HCT116 (cell line): ENCODE data around the gene SLC6A11. TPM values are rescaled to one million over a fixed set of nuclear protein-coding genes. Genes with fewer than 3 reads are reported as not detected.

Source experiments
- ATAC-seq: fragments of 200-7000 bp; cut with Tn5 transposase; 2 replicates; pipeline ENCODE4 v1.9.1; 2020; ENCODE audit warnings: mild to moderate bottlenecking, moderate library complexity
- BruUV-seq: library from RNA; stranded (reverse); fragments of 400-500 nt; replicated peaks from 2 replicates; lab custom pipeline; 2021; lab: Mats Ljungman, UMichigan
- CTCF ChIA-PET: fragments of 300-600 bp; sonication (Branson Sonifier 250); formaldehyde crosslinking; loops from one replicate; lab custom pipeline; 2021; ENCODE audit warnings: antibody characterized with exemption; lab: Charles Lee
- POLR2A ChIA-PET: fragments of 300-600, 350-600 bp; sonication (Branson Sonifier 250); formaldehyde crosslinking; loops from one replicate; lab custom pipeline; 2021; ENCODE audit warnings: antibody characterized with exemption; lab: Charles Lee
- RAD21 ChIA-PET, 2 experiments: fragments of 300-600 bp; sonication (Branson Sonifier 250); formaldehyde crosslinking; loops; one replicate each; lab custom pipeline; 2023; ENCODE audit warnings: low total read pairs in 2 of 2; ENCODE audit not compliant: uncharacterized antibody in 2 of 2, unreplicated experiment in 2 of 2, low non-redundant PET in 1 of 2; lab: Charles Lee
- DNase-seq: peaks from one replicate; pipeline ENCODE4 v3.0.0-alpha.2; 2010; ENCODE audit warnings: low read depth, low spot score
- H2AFZ ChIP-seq: fragments of 200-600 bp; shearing (Covaris generic), sonication (generic); 2 replicates; pipeline ENCODE4 v1.6.1; 2017; ENCODE audit warnings: low read depth, mixed run types, mixed read lengths, antibody characterized with exemption, low read length; ENCODE audit not compliant: poor library complexity, severe bottlenecking
- H3K27ac ChIP-seq: 2 replicates; pipeline ENCODE4 v1.5.1; 2012; ENCODE audit warnings: low read depth, low read length
- H3K27me3 ChIP-seq: fragments of 200-600 bp; sonication (generic); 2 replicates; pipeline ENCODE4 v1.6.1; 2016; ENCODE audit warnings: mixed run types, low read length, mixed read lengths; ENCODE audit not compliant: insufficient read depth
- H3K36me3 ChIP-seq, 2 experiments: fragments of 200-500 bp in 1 of 2; fragments of 200-600 bp in 1 of 2; sonication (Bioruptor generic) in 1 of 2; sonication (generic) in 1 of 2; 2 replicates each; pipeline versions ENCODE4 v1.5.1 to v1.6.1; 2014 to 2016; ENCODE audit warnings: low read length in 2 of 2, inconsistent platforms in 1 of 2, mixed read lengths in 1 of 2, mixed run types in 1 of 2; ENCODE audit not compliant: insufficient read depth in 2 of 2, control insufficient read depth in 1 of 2
- H3K4me1 ChIP-seq, 2 experiments: fragments of 200-600 bp in 1 of 2; sonication (generic) in 1 of 2; 2 replicates each; pipeline versions ENCODE4 v1.5.1 to v1.6.1; 2012 to 2017; ENCODE audit warnings: low read length in 2 of 2, inconsistent platforms in 1 of 2, mild to moderate bottlenecking in 1 of 2, mixed read lengths in 1 of 2, mixed run types in 1 of 2, moderate library complexity in 1 of 2; ENCODE audit not compliant: insufficient read depth in 2 of 2, control insufficient read depth in 1 of 2
- H3K4me2 ChIP-seq: fragments of 200-600 bp; sonication (generic); 2 replicates; pipeline ENCODE4 v1.6.1; 2017; ENCODE audit warnings: mixed run types, low read length, mixed read lengths
- H3K4me3 ChIP-seq, 2 experiments: fragments of 200-600 bp in 1 of 2; sonication (generic) in 1 of 2; replicated peaks in 1 of 2; 2 replicates each; pipeline ENCODE4 v1.5.1; 2011 to 2016; ENCODE audit warnings: low read length in 2 of 2, control low read depth in 1 of 2, low read depth in 1 of 2, mild to moderate bottlenecking in 1 of 2, mixed read lengths in 1 of 2, mixed run types in 1 of 2
- H3K79me2 ChIP-seq: fragments of 200-600 bp; sonication (generic); 2 replicates; pipeline ENCODE4 v1.6.1; 2017; ENCODE audit warnings: mild to moderate bottlenecking, mixed run types, low read length, moderate library complexity, mixed read lengths; ENCODE audit not compliant: insufficient read depth
- H3K9ac ChIP-seq: fragments of 200-600 bp; sonication (generic); 2 replicates; pipeline ENCODE4 v1.6.1; 2016; ENCODE audit warnings: low read length, mixed read lengths
- H3K9me2 ChIP-seq: fragments of 200-600 bp; sonication (generic), shearing (Covaris generic); 2 replicates; pipeline ENCODE4 v1.6.1; 2017; ENCODE audit warnings: mixed run types, mild to moderate bottlenecking, moderate library complexity; ENCODE audit not compliant: insufficient read depth
- H3K9me3 ChIP-seq, 2 experiments: fragments of 200-500 bp in 1 of 2; fragments of 200-600 bp in 1 of 2; sonication (Bioruptor generic) in 1 of 2; sonication (generic) in 1 of 2; 2 replicates each; pipeline ENCODE4 v1.6.1; 2014 to 2017; ENCODE audit warnings: low read length in 2 of 2, mixed read lengths in 2 of 2, inconsistent platforms in 1 of 2, low read depth in 1 of 2, mild to moderate bottlenecking in 1 of 2, mixed run types in 1 of 2, moderate library complexity in 1 of 2; ENCODE audit not compliant: control insufficient read depth in 1 of 2, insufficient read depth in 1 of 2
- H4K20me1 ChIP-seq: fragments of 200-600 bp; sonication (generic), shearing (Covaris generic); 2 replicates; pipeline ENCODE4 v1.6.1; 2017; ENCODE audit warnings: mixed run types, mild to moderate bottlenecking, moderate library complexity; ENCODE audit not compliant: insufficient read depth
- EZH2 ChIP-seq: fragments of 200-600 bp; sonication (generic); IDR thresholded peaks from 2 replicates; pipeline ENCODE4 v1.6.1; 2017; ENCODE audit warnings: antibody characterized with exemption, mixed run types
- POLR2AphosphoS5 ChIP-seq: IDR thresholded peaks from 2 replicates; pipeline ENCODE4 v1.6.1; 2011; ENCODE audit warnings: mild to moderate bottlenecking, low read depth, low read length, moderate library complexity
- SP1 ChIP-seq: IDR thresholded peaks from 2 replicates; pipeline ENCODE4 v1.6.1; 2012; ENCODE audit warnings: low read depth
- TCF7L2 ChIP-seq: IDR thresholded peaks from 2 replicates; pipeline ENCODE4 v1.7.0; 2011; ENCODE audit warnings: borderline replicate concordance, inconsistent platforms; ENCODE audit not compliant: insufficient read depth, insufficient read length; ENCODE audit errors: extremely low read depth
- intact Hi-C: fragments of 100-400 bp; cut with micrococcal nuclease; formaldehyde crosslinking; loops from 2 replicates; pipeline ENCODE4 v1.10.0; 2022
- total RNA-seq: library from RNA; stranded (reverse); gene quantifications from one replicate; pipeline ENCODE4 v1.2.1, GENCODE V29; 2021; ENCODE audit not compliant: unreplicated experiment
- TF ChIP-seq, protein P1 (sequence below): IDR thresholded peaks from 2 replicates; pipeline ENCODE4 v1.6.1; 2011; ENCODE audit warnings: mild to moderate bottlenecking, low read length, moderate library complexity; ENCODE audit not compliant: insufficient replicate concordance; ENCODE audit errors: extremely low read depth

Gene SLC6A11
- total RNA-seq, 1 experiment from 2014 or later, result not detected

DNA sequence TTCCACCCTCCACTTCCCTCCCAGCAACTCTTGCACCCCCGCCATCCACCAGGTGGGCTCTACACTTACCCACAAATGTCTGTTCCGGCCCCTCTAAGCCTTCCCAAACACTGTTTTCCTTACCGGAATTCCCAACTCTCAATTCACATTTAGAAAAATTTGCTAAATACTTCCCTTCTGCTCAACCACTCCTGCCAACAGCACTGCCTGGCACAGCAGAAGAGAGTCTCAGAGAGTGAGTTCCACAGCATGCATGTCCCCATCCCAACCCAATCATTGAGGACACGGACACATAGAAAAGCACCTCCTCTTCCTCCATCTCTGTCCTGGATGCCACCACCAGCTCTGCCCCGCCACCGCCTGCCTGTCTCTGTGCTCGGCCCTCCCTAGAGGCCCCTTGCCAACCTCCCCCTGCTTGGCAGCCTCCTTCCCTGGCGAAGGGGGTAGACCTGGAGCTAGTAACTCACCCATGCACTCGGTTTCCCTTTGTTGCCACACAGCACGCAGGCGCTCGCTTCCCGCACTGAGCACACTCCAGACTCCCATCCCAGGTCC, 110.3 kb downstream of the SLC6A11 start (continued):
- TF ChIP-seq SP1 (no peak), POLR2AphosphoS5 (no peak), TCF7L2 (no peak)
- TF ChIP-seq, protein P1, sequence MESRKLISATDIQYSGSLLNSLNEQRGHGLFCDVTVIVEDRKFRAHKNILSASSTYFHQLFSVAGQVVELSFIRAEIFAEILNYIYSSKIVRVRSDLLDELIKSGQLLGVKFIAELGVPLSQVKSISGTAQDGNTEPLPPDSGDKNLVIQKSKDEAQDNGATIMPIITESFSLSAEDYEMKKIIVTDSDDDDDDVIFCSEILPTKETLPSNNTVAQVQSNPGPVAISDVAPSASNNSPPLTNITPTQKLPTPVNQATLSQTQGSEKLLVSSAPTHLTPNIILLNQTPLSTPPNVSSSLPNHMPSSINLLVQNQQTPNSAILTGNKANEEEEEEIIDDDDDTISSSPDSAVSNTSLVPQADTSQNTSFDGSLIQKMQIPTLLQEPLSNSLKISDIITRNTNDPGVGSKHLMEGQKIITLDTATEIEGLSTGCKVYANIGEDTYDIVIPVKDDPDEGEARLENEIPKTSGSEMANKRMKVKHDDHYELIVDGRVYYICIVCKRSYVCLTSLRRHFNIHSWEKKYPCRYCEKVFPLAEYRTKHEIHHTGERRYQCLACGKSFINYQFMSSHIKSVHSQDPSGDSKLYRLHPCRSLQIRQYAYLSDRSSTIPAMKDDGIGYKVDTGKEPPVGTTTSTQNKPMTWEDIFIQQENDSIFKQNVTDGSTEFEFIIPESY, result no peak
- TF ChIP-seq, all 23 proteins: peak for 0

DNA sequence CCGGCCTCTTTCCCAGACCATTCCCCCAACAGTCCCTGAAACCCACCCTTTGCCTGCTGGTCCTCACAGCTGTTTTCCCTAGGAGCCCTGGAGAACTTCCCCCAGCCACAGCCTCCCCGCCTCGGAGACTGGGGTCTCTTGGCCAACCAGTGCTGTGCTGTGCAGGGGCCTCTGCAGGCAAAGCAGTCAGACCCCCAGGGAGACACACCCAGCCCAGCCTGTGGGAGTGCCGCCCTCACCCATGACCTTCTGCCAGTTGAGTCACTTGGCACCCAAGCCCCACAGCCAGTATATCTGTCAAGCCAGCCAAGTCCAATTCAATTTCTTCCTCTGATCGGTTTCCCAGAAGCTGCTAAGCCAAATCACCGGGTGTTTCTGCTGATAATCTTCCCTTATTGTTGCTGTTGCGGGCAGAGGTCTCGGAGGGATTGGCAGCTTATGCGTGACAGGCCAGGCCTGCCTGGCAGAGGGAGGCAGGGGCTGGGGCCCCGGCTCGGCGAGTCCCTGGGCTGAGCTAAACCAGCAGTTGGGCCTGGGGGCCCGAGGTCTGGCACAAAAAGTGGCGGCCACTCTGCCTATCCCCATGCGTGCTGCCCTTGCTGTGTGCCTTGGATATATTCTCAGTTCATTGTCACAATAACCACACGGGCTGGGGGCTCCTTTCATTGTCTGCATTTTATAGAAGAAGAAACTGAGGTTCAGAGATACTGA, 110.9 kb downstream of the SLC6A11 start:
- Histone ChIP-seq H3K27me3 (peaks cover 27% of the 10 kb centered on the region), H3K4me1 (no peaks in the 10 kb centered on the region), H3K4me3 (no peak overlapping the region), H4K20me1 (no peaks in the 10 kb centered on the region), H2AFZ (no peak overlapping the region), H3K27ac (no peak overlapping the region), H3K9ac (no peak overlapping the region), H3K79me2 (no peaks in the 10 kb centered on the region), H3K9me2 (no peaks in the 10 kb centered on the region), H3K4me2 (no peak overlapping the region), H3K36me3 (no peaks in the 10 kb centered on the region), H3K9me3 (no peaks in the 10 kb centered on the region)
- ChIA-PET RAD21 (no interaction called here), POLR2A (no interaction called here), CTCF (no interaction called here)
- intact Hi-C loops, result no loop called here
- TF ChIP-seq EZH2 (no peak), POLR2AphosphoS5 (no peak)
- DNase-seq, result no peak
- no TSS peak for BruUV-seq
- ATAC-seq, result no peak
